Tibial nerve (tissue), 4 donors: ENCODE data around the gene BEND2.

Experiments
- CTCF ChIP-seq, 5 experiments: fragments of 200-600 bp in 3 of 5; fragments of 450-650 bp in 2 of 5; sonication (generic) in 3 of 5; IDR thresholded peaks; one replicate each; pipeline ENCODE4 v1.5.1; 2016 to 2019; ENCODE audit warnings: antibody characterized with exemption in 5 of 5, mild to moderate bottlenecking in 3 of 5, moderate library complexity in 2 of 5
- EP300 ChIP-seq, 2 donors: sonication (generic); formaldehyde crosslinking; IDR thresholded peaks; one replicate each; pipeline ENCODE4 v1.6.1; 2017; ENCODE audit warnings: antibody characterized with exemption in 2 of 2, mild to moderate bottlenecking in 1 of 2
- POLR2A ChIP-seq, 2 donors: fragments of 450-650 bp; IDR thresholded peaks; one replicate each; pipeline ENCODE4 v1.6.1; 2017; ENCODE audit warnings: antibody characterized with exemption in 2 of 2, mild to moderate bottlenecking in 2 of 2, moderate library complexity in 2 of 2

GRCh38 chrX:18220786-18221185 is at the start of gene BEND2:
- TF ChIP-seq CTCF (IDR thresholded peaks at IDR 0.05) = no peak
- TF ChIP-seq EP300 (IDR thresholded peaks at IDR 0.05) = no peak
- no peak for TF ChIP-seq POLR2A (IDR thresholded peaks at IDR 0.05)
